GM19025 (cell line): ENCODE data around the gene SETDB2.

Experiments used
- ATAC-seq: cut with Tn5 transposase; IDR thresholded peaks from one replicate; pipeline ENCODE4 v1.9.1; 2021; ENCODE audit warnings: mild to moderate bottlenecking, low read depth, moderate library complexity; ENCODE audit not compliant: unreplicated experiment

The SETDB2 gene

GRCh38 chr13:49443704-49444523 lies at the start of gene SETDB2, which contains the start of gene CAB39L:
Gene SETDB2, plus strand, starts transcription at chr13:49444274. Its CDS starts 7,620 bp downstream, at chr13:49451894.
Gene CAB39L, minus strand, starts transcription at chr13:49444064. Its CDS starts 61,154 bp downstream, at chr13:49382910.
- ATAC-seq, result peak; percentile 95

GRCh38 chr13:49395451-49395865 lies 48.6 kb upstream of the SETDB2 start:
- no peak for ATAC-seq

GRCh38 chr13:49395878-49396380 lies 48.1 kb upstream of the SETDB2 start:
- ATAC-seq, result no peak

GRCh38 chr13:49399801-49400472 lies 44.1 kb upstream of the SETDB2 start:
- ATAC-seq, result no peak

- ATAC-seq, result no peak
Measured at GRCh38 chr13:49400755-49401659, 43.1 kb upstream of the SETDB2 start.

GRCh38 chr13:49403996-49404702 lies 39.9 kb upstream of the SETDB2 start:
- no peak for ATAC-seq

- no peak for ATAC-seq
Measured at GRCh38 chr13:49404703-49405020, 39.4 kb upstream of the SETDB2 start.

- ATAC-seq, result no peak
Measured at GRCh38 chr13:49407068-49407467, 37.0 kb upstream of the SETDB2 start.

- no peak for ATAC-seq
Measured at GRCh38 chr13:49407936-49408335, 36.1 kb upstream of the SETDB2 start.

GRCh38 chr13:49409008-49409407 lies 35.1 kb upstream of the SETDB2 start:
- ATAC-seq, result no peak

GRCh38 chr13:49410006-49410405 lies 34.1 kb upstream of the SETDB2 start:
- no peak for ATAC-seq

GRCh38 chr13:49410477-49410876 lies 33.6 kb upstream of the SETDB2 start:
- ATAC-seq, result no peak

- ATAC-seq, result no peak
Measured at GRCh38 chr13:49411353-49411752, 32.7 kb upstream of the SETDB2 start.

GRCh38 chr13:49412749-49413148 lies 31.3 kb upstream of the SETDB2 start:
- ATAC-seq, result no peak

GRCh38 chr13:49417161-49417560 lies 26.9 kb upstream of the SETDB2 start:
- no peak for ATAC-seq

- no peak for ATAC-seq
Measured at GRCh38 chr13:49418206-49418605, 25.9 kb upstream of the SETDB2 start.

GRCh38 chr13:49419276-49419675 lies 24.8 kb upstream of the SETDB2 start:
- ATAC-seq, result no peak

GRCh38 chr13:49421391-49421790 lies 22.7 kb upstream of the SETDB2 start:
- peak; percentile 73 for ATAC-seq

GRCh38 chr13:49424011-49424560 lies 20.0 kb upstream of the SETDB2 start:
- no peak for ATAC-seq
